GM18861 (cell line): ENCODE measurements around the gene SH3RF1.
"Not testable (repeated sequence)": the region's sequence is repeated elsewhere in the genome, so short reads cannot be mapped to it uniquely, and the experiment has no call there.

Experiments used
- ATAC-seq: cut with Tn5 transposase; IDR thresholded peaks from one replicate; pipeline ENCODE4 v1.9.1; 2021; ENCODE audit not compliant: unreplicated experiment

The SH3RF1 gene

GRCh38 chr4:169229571-169230028, 41.2 kb downstream of the SH3RF1 start:
- ATAC-seq = no peak

- no peak for ATAC-seq
Measured at GRCh38 chr4:169228076-169228475, 42.7 kb downstream of the SH3RF1 start.

GRCh38 chr4:169226565-169226964, 44.2 kb downstream of the SH3RF1 start:
- ATAC-seq = no peak

- ATAC-seq = no peak
Measured at GRCh38 chr4:169225812-169226211, 44.9 kb downstream of the SH3RF1 start.

GRCh38 chr4:169225058-169225751, 45.6 kb downstream of the SH3RF1 start:
- ATAC-seq = no peak

- no peak for ATAC-seq
Measured at GRCh38 chr4:169222761-169223160, 48.0 kb downstream of the SH3RF1 start.

- no peak for ATAC-seq
Measured at GRCh38 chr4:169221662-169222061, 49.1 kb downstream of the SH3RF1 start.

- ATAC-seq = no peak
Measured at GRCh38 chr4:169220854-169221411, 49.8 kb downstream of the SH3RF1 start.

- ATAC-seq = no peak
Measured at GRCh38 chr4:169220447-169220846, 50.3 kb downstream of the SH3RF1 start.

GRCh38 chr4:169219440-169219839, 51.3 kb downstream of the SH3RF1 start:
- no peak for ATAC-seq

GRCh38 chr4:169215656-169216055, 55.1 kb downstream of the SH3RF1 start:
- ATAC-seq = peak; percentile 44

GRCh38 chr4:169212981-169213380, 57.8 kb downstream of the SH3RF1 start:
- no peak for ATAC-seq

GRCh38 chr4:169210504-169211118, 60.1 kb downstream of the SH3RF1 start:
- peak; percentile 92 for ATAC-seq

GRCh38 chr4:169209388-169209883, 61.3 kb downstream of the SH3RF1 start:
- no peak for ATAC-seq

GRCh38 chr4:169208516-169208915, 62.2 kb downstream of the SH3RF1 start:
- no peak for ATAC-seq

- ATAC-seq = no peak
Measured at GRCh38 chr4:169208090-169208455, 62.7 kb downstream of the SH3RF1 start.

- no peak for ATAC-seq
Measured at GRCh38 chr4:169207436-169208089, 63.2 kb downstream of the SH3RF1 start.

GRCh38 chr4:169205744-169206080, 65.0 kb downstream of the SH3RF1 start:
- no peak for ATAC-seq

- ATAC-seq = no peak
Measured at GRCh38 chr4:169205075-169205743, 65.5 kb downstream of the SH3RF1 start.

GRCh38 chr4:169203891-169204290, 66.9 kb downstream of the SH3RF1 start:
- ATAC-seq = no peak

GRCh38 chr4:169203278-169203677, 67.5 kb downstream of the SH3RF1 start:
- not testable (repeated sequence) for ATAC-seq
